ENCODE results near the gene MREG.

Gene MREG

GRCh38 chr2:216013080-216013909 lies at the start of gene MREG:
TSS of gene MREG (minus strand) at chr2:216013551. CDS start at chr2:216013327, 224 bp downstream.
- H3K4me3 ChIP-seq (ENCODE audit: low read length): peak within 1 kb of the TSS; percentile 70
- peak; percentile 56 for DNase-seq (ENCODE audit: low read depth)
- TF ChIP-seq CTCF (conservative IDR thresholded peaks at IDR 0.05; ENCODE audit: low read length): peak; percentile 70

GRCh38 chr2:216059233-216059834 lies 46.0 kb upstream of the MREG start:
- TF ChIP-seq CTCF (conservative IDR thresholded peaks at IDR 0.05; ENCODE audit: low read length): peak; percentile 30
- H3K4me3 ChIP-seq (ENCODE audit: low read length): no peak overlapping the region
- no peak for DNase-seq (ENCODE audit: low read depth)

- DNase-seq (ENCODE audit: low read depth): peak; percentile 86
- TF ChIP-seq CTCF (conservative IDR thresholded peaks at IDR 0.05; ENCODE audit: low read length): no peak
- no peak overlapping the region for H3K4me3 ChIP-seq (ENCODE audit: low read length)
Measured at GRCh38 chr2:216057688-216058193, 44.4 kb upstream of the MREG start.

- DNase-seq (ENCODE audit: low read depth): no peak
- TF ChIP-seq CTCF (conservative IDR thresholded peaks at IDR 0.05; ENCODE audit: low read length): no peak
- no peak overlapping the region for H3K4me3 ChIP-seq (ENCODE audit: low read length)
Measured at GRCh38 chr2:216056739-216057138, 43.4 kb upstream of the MREG start.

- DNase-seq (ENCODE audit: low read depth): no peak
- TF ChIP-seq CTCF (conservative IDR thresholded peaks at IDR 0.05; ENCODE audit: low read length): no peak
- H3K4me3 ChIP-seq (ENCODE audit: low read length): no peak overlapping the region
Measured at GRCh38 chr2:216055680-216056079, 42.3 kb upstream of the MREG start.

- no peak for DNase-seq (ENCODE audit: low read depth)
Measured at GRCh38 chr2:216052420-216052819, 39.1 kb upstream of the MREG start.

More at GRCh38 chr2:216052420-216052819, 39.1 kb upstream of the MREG start:
- no peak overlapping the region for H3K4me3 ChIP-seq (ENCODE audit: low read length)
- no peak for TF ChIP-seq CTCF (conservative IDR thresholded peaks at IDR 0.05; ENCODE audit: low read length)

Measured in AG10803 (cell line).